ENCODE data around the gene IGF2.

IGF2 gene

GRCh38 chr11:2104524-2105440, 34.4 kb downstream of the IGF2 start:
- no peak overlapping the region for H3K27ac ChIP-seq
- TF ChIP-seq ZFX (IDR thresholded peaks at IDR 0.05; ENCODE audit: borderline replicate concordance) (no peak), CTCF (IDR thresholded peaks at IDR 0.05) (no peak)

GRCh38 chr11:2103668-2104523, 35.3 kb downstream of the IGF2 start:
- no peak overlapping the region for H3K27ac ChIP-seq
- TF ChIP-seq ZFX (IDR thresholded peaks at IDR 0.05; ENCODE audit: borderline replicate concordance) (no peak), CTCF (IDR thresholded peaks at IDR 0.05) (no peak)

GRCh38 chr11:2102883-2103213, 36.3 kb downstream of the IGF2 start:
- no peak overlapping the region for H3K27ac ChIP-seq
- TF ChIP-seq CTCF (IDR thresholded peaks at IDR 0.05) (no peak), ZFX (IDR thresholded peaks at IDR 0.05; ENCODE audit: borderline replicate concordance) (no peak)

- no peak for TF ChIP-seq ZFX (IDR thresholded peaks at IDR 0.05; ENCODE audit: borderline replicate concordance)
- no peak for TF ChIP-seq CTCF (IDR thresholded peaks at IDR 0.05)
- H3K27ac ChIP-seq: no peak overlapping the region
Observed at GRCh38 chr11:2102132-2102882, 36.9 kb downstream of the IGF2 start.

GRCh38 chr11:2101171-2101675, 38.0 kb downstream of the IGF2 start:
- TF ChIP-seq ZFX (IDR thresholded peaks at IDR 0.05; ENCODE audit: borderline replicate concordance) (no peak), CTCF (IDR thresholded peaks at IDR 0.05) (no peak)
- H3K27ac ChIP-seq: no peak overlapping the region

- H3K27ac ChIP-seq: no peak overlapping the region
- TF ChIP-seq CTCF (IDR thresholded peaks at IDR 0.05) (no peak), ZFX (IDR thresholded peaks at IDR 0.05; ENCODE audit: borderline replicate concordance) (no peak)
Observed at GRCh38 chr11:2100361-2101170, 38.6 kb downstream of the IGF2 start.

All from 22Rv1 (cell line).